B cell (primary cell): Measurements from ENCODE around the gene MED13. TPM values are rescaled to one million over a fixed set of nuclear protein-coding genes. Genes with fewer than 3 reads are reported as not detected.

Experiments used
- ATAC-seq: fragments of 200-7000 bp; cut with Tn5 transposase; one replicate; pipeline ENCODE4 v1.10.0; 2021; ENCODE audit warnings: low read depth, mild to moderate bottlenecking, moderate number of reproducible peaks, moderate library complexity
- CTCF ChIA-PET: fragments of 350-600 bp; sonication (Branson Sonifier 250); formaldehyde crosslinking; loops from one replicate; lab custom pipeline; 2021; ENCODE audit warnings: antibody characterized with exemption, inconsistent platforms; lab: Charles Lee
- POLR2A ChIA-PET: fragments of 350-600 bp; sonication (Branson Sonifier 250); formaldehyde crosslinking; loops from one replicate; lab custom pipeline; 2021; ENCODE audit warnings: antibody characterized with exemption; lab: Charles Lee
- DNase-seq: peaks from one replicate; pipeline ENCODE4 v3.0.0; 2013
- H2AFZ ChIP-seq: 2 replicates; pipeline ENCODE4 v1.6.1; 2012; ENCODE audit warnings: mild to moderate bottlenecking, low read depth, low read length; ENCODE audit not compliant: insufficient read depth, poor library complexity, severe bottlenecking
- H3K27ac ChIP-seq, 2 donors: 1 replicate in 1 of 2; 2 replicates in 1 of 2; pipeline ENCODE4 v1.5.1; 2012 to 2013; ENCODE audit warnings: low read length in 2 of 2, mild to moderate bottlenecking in 2 of 2, moderate library complexity in 1 of 2
- H3K27me3 ChIP-seq, 4 experiments: fragments of 200-600 bp in 1 of 4; sonication (generic) in 1 of 4; replicated peaks in 1 of 4; 1 replicate in 2 of 4; 2 replicates in 2 of 4; pipeline versions ENCODE4 v1.6.1 to v1.7.0; 2013 to 2016; ENCODE audit warnings: low read length in 3 of 4, mild to moderate bottlenecking in 2 of 4, mixed read lengths in 1 of 4, moderate library complexity in 1 of 4; ENCODE audit not compliant: insufficient read depth in 4 of 4, control insufficient read depth in 3 of 4; ENCODE audit errors: control extremely low read depth in 1 of 4
- H3K36me3 ChIP-seq, 2 experiments: replicated peaks in 1 of 2; 1 replicate in 1 of 2; 2 replicates in 1 of 2; pipeline versions ENCODE4 v1.6.1 to v1.7.1; 2013; ENCODE audit warnings: low read length in 1 of 2; ENCODE audit not compliant: insufficient read depth in 2 of 2, control insufficient read depth in 1 of 2; ENCODE audit errors: control extremely low read depth in 1 of 2, extremely low read depth in 1 of 2
- H3K4me1 ChIP-seq, 2 donors: fragments of 200-600 bp in 1 of 2; sonication (generic) in 1 of 2; 1 replicate in 1 of 2; 2 replicates in 1 of 2; pipeline versions ENCODE4 v1.5.1 to v1.6.1; 2013 to 2017; ENCODE audit warnings: low read length in 2 of 2; ENCODE audit not compliant: control insufficient read depth in 2 of 2, insufficient read depth in 2 of 2
- H3K4me2 ChIP-seq: replicated peaks from 2 replicates; pipeline ENCODE3; 2012; ENCODE audit warnings: mild to moderate bottlenecking, low read depth, low read length; ENCODE audit not compliant: poor library complexity, severe bottlenecking
- H3K4me3 ChIP-seq, 5 experiments: fragments of 200-600 bp in 1 of 5; sonication (generic) in 1 of 5; 1 replicate in 3 of 5; 2 replicates in 2 of 5; pipeline versions ENCODE4 v1.5.1 to v1.7.0; 2011 to 2016; ENCODE audit warnings: low read length in 4 of 5, mild to moderate bottlenecking in 4 of 5, low read depth in 2 of 5, control low read depth in 1 of 5, moderate library complexity in 1 of 5; ENCODE audit not compliant: insufficient read depth in 1 of 5; ENCODE audit errors: control extremely low read depth in 1 of 5, extremely low read depth in 1 of 5
- H3K79me2 ChIP-seq: fragments of 200-600 bp; sonication (generic); one replicate; pipeline ENCODE4 v1.6.0; 2016; ENCODE audit warnings: low read length; ENCODE audit not compliant: control insufficient read depth, insufficient read depth
- H3K9ac ChIP-seq: fragments of 200-600 bp; sonication (generic); 2 replicates; pipeline ENCODE4 v1.6.1; 2017; ENCODE audit warnings: mild to moderate bottlenecking, low read length, moderate library complexity
- H3K9me3 ChIP-seq, 3 donors: one replicate each; pipeline versions ENCODE4 v1.6.1 to v1.7.1; 2013; ENCODE audit warnings: low read length in 2 of 3; ENCODE audit not compliant: control insufficient read depth in 2 of 3, insufficient read depth in 1 of 3; ENCODE audit errors: control extremely low read depth in 1 of 3
- H4K20me1 ChIP-seq: 2 replicates; pipeline ENCODE4 v1.6.0; 2012; ENCODE audit warnings: mild to moderate bottlenecking, low read length; ENCODE audit not compliant: insufficient read depth, control insufficient read depth, poor library complexity, severe bottlenecking
- H3K27ac Mint-ChIP-seq: one replicate; pipeline ENCODE4 v1.8.0; 2021; ENCODE audit warnings: mixed read lengths
- H3K27me3 Mint-ChIP-seq: one replicate; pipeline ENCODE4 v1.8.0; 2021; ENCODE audit warnings: mixed read lengths
- H3K4me1 Mint-ChIP-seq: one replicate; pipeline ENCODE4 v1.8.0; 2021; ENCODE audit warnings: mixed read lengths
- H3K4me3 Mint-ChIP-seq: one replicate; pipeline ENCODE4 v1.8.0; 2021; ENCODE audit warnings: mixed read lengths
- H3K9me3 Mint-ChIP-seq: one replicate; pipeline ENCODE4 v1.8.0; 2022; ENCODE audit warnings: mixed read lengths; ENCODE audit not compliant: insufficient read depth
- CTCF ChIP-seq: fragments of 200-600 bp; IDR thresholded peaks from one replicate; pipeline ENCODE4 v1.8.0; 2022; ENCODE audit warnings: antibody characterized with exemption, mild to moderate bottlenecking
- EZH2 ChIP-seq: IDR thresholded peaks from 2 replicates; pipeline ENCODE4 v1.6.1; 2012; ENCODE audit warnings: borderline replicate concordance, low read depth, mild to moderate bottlenecking, moderate library complexity, low read length; ENCODE audit not compliant: insufficient read depth, poor library complexity, severe bottlenecking
- WGBS: methylation state at CpG from one replicate; pipeline ENCODE4 v1.1.5; 2013; ENCODE audit warnings: missing lambda C conversion rate; ENCODE audit not compliant: insufficient coverage; 5-methylcytosine and 5-hydroxymethylcytosine counted together
- intact Hi-C: fragments of 100-400 bp; cut with micrococcal nuclease; formaldehyde crosslinking; loops from one replicate; pipeline ENCODE4 v1.10.0; 2022
- polyA plus RNA-seq: library from polyadenylated mRNA; depleted of rRNA; stranded (reverse); fragments of >200 nt; gene quantifications from 2 replicates; pipeline ENCODE4 v1.2.3, GENCODE V29; 2012
- total RNA-seq, 2 donors: library from RNA; stranded (reverse); fragments of 120-200 nt in 1 of 2; gene quantifications; 1 replicate in 1 of 2; 2 replicates in 1 of 2; pipeline versions ENCODE4 v1.2.3 to v1.2.4, GENCODE V29; 2013 to 2022

Gene MED13
- total and polyA plus RNA-seq, 2 donors (not counting 1 experiment from before 2014, with no cell fraction given) = 17.3 to 120 TPM

DNA sequence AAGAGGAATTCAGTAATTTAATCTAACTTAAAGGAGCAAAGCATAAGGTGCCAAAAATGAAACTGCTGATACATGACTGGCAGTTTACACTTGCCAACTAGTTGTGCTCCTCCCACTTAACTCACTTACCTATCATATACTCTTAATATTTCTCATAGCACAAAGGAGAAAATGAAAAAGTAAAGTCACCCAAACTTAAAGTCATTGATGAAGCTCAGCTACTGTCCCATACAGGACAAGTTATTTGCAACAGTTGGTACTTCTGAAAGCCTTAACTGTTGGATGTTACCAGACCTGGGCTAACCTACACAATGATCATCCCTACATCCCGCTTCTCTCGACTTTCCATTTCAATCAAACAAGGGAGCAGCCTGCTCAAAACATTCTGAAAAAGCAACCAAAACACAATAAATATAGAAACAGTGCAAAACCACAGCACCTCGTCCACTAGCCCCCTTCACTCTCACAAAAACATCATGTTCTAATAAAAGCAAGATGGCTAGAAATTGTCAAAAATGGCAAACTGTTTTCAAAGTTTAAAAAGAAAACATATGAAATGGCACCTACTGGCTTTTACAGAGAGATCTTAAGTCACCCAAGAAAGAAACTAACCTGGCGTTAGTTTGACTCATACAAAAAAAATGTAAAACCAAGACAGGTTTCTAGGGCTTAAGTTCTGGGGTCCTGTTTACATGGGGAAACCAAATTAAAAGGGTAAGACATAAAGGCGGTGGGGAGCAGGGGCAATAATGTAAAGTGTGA, 868 bp downstream of the MED13 start:
- peak overlapping the region; percentile 83 for H3K4me2 ChIP-seq
- no peaks in the 10 kb centered on the region for H3K9me3 ChIP-seq
- no peaks in the 10 kb centered on the region for H3K27me3 ChIP-seq
- peaks cover 0 to 3% of the 10 kb centered on the region in 2 experiments for H3K36me3 ChIP-seq
- POLR2A ChIA-PET = no interaction called here
- Mint-ChIP-seq H3K27me3 (no peaks in the 10 kb centered on the region), H3K4me3 (peak overlapping the region; percentile 95), H3K27ac (peak overlapping the region; percentile 86), H3K9me3 (no peaks in the 10 kb centered on the region), H3K4me1 (peaks cover 46% of the 10 kb centered on the region)
- H3K4me1 ChIP-seq = peaks cover 20 to 32% of the 10 kb centered on the region in 2 donors
- CTCF ChIA-PET = interaction anchor here (0.6 to 2.6 kb wide), 2 partner anchors 45 to 46 kb away, joined by 3 to 29 read pairs; no protein-coding TSS in a partner anchor
- peaks cover 62% of the 10 kb centered on the region for H3K79me2 ChIP-seq
- H4K20me1 ChIP-seq = peaks cover 44% of the 10 kb centered on the region
- peak overlapping the region; percentile 52 to 86 for H3K27ac ChIP-seq
- H3K4me3 ChIP-seq = peak overlapping the region; percentile 60 to 100 (median 96)
- TF ChIP-seq CTCF (no peak), EZH2 (no peak)
- intact Hi-C loops = loop anchor here (2.0 kb wide), 1 partner anchor 45 kb away; no protein-coding TSS in a partner anchor
- H2AFZ ChIP-seq = peak overlapping the region; percentile 78
- ATAC-seq = no peak
- peak overlapping the region; percentile 72 for H3K9ac ChIP-seq
- WGBS = 0% methylated on average over 4 of the region's 5 CpGs
- DNase-seq = peak; percentile 23

DNA sequence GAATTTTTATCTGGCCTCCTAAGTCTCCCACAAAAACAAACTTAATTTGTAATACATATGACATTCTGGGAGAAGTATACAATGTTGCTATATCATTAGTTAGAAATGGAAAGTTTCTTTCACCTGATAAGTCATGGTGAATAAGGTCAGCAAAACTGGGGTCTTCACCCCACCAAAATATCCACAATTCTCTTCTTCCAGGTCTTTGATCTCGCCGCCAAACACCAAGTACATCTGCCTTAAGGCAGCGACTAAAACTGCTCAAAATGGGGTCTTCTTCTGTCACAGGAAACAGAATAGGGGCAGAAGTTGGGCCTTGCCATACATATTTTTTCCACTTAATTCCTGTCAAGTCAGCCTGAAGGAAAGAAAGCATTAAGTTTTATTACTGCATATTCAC, 2.1 kb downstream of the MED13 start:
- Mint-ChIP-seq H3K4me3 (peak overlapping the region; percentile 95), H3K27me3 (no peaks in the 10 kb centered on the region), H3K9me3 (no peaks in the 10 kb centered on the region), H3K27ac (no peak overlapping the region), H3K4me1 (peaks cover 54% of the 10 kb centered on the region)
- peak overlapping the region in 1 of 5 experiments; percentile 60 for H3K4me3 ChIP-seq
- POLR2A ChIA-PET = no interaction called here
- H3K36me3 ChIP-seq = peaks cover 0 to 10% of the 10 kb centered on the region in 2 experiments
- no peak for DNase-seq
- H3K27ac ChIP-seq = peak overlapping the region in 1 of 2 donors; percentile 86
- ATAC-seq = no peak
- no peaks in the 10 kb centered on the region for H3K9me3 ChIP-seq
- peaks cover 20 to 32% of the 10 kb centered on the region in 2 donors for H3K4me1 ChIP-seq
- H3K79me2 ChIP-seq = peaks cover 75% of the 10 kb centered on the region
- no peak overlapping the region for H2AFZ ChIP-seq
- H3K9ac ChIP-seq = peak overlapping the region; percentile 72
- CTCF ChIA-PET = no interaction called here
- WGBS = 75% methylated on average over 3 of the region's 3 CpGs
- peaks cover 47% of the 10 kb centered on the region for H4K20me1 ChIP-seq
- TF ChIP-seq CTCF (no peak), EZH2 (no peak)
- intact Hi-C loops = no loop called here
- H3K27me3 ChIP-seq = no peaks in the 10 kb centered on the region
- peak overlapping the region; percentile 83 for H3K4me2 ChIP-seq
